ENCODE measurements around the gene MUC13. TPM values are rescaled to one million over a fixed set of nuclear protein-coding genes. Genes with fewer than 3 reads are reported as not detected.

Gene MUC13, protein sequence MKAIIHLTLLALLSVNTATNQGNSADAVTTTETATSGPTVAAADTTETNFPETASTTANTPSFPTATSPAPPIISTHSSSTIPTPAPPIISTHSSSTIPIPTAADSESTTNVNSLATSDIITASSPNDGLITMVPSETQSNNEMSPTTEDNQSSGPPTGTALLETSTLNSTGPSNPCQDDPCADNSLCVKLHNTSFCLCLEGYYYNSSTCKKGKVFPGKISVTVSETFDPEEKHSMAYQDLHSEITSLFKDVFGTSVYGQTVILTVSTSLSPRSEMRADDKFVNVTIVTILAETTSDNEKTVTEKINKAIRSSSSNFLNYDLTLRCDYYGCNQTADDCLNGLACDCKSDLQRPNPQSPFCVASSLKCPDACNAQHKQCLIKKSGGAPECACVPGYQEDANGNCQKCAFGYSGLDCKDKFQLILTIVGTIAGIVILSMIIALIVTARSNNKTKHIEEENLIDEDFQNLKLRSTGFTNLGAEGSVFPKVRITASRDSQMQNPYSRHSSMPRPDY
- not detected for total RNA-seq

GRCh38 chr3:124934577-124934976 is at the start of gene MUC13:
Gene MUC13 (minus strand): TSS chr3:124934751. CDS start chr3:124934712, 39 bp downstream.

GRCh38 chr3:124887177-124887931 is 47.2 kb downstream of the MUC13 start, which contains the start of gene ITGB5:
Gene ITGB5 (minus strand): TSS chr3:124887365. CDS start chr3:124887000, 365 bp downstream.

Other genes starting within 250 kb of the MUC13 start
- gene UMPS, start 204.3 kb downstream of the MUC13 start, total RNA-seq: 72.3 TPM
- gene ITGB5, start 47.4 kb downstream of the MUC13 start, total RNA-seq: 79.6 TPM
- gene HEG1, start 121.2 kb upstream of the MUC13 start, total RNA-seq: 89.8 TPM

Data from camera-type eye (tissue), 1 donor.